Endothelial cell of umbilical vein (primary cell): ENCODE measurements around the gene PIP4K2C. TPM values are rescaled to one million over a fixed set of nuclear protein-coding genes. Genes with fewer than 3 reads are reported as not detected.

Experiments used
- BruUV-seq: library from RNA; stranded (reverse); fragments of 400-500 nt; replicated peaks from 2 replicates; lab custom pipeline; 2021; lab: Mats Ljungman, UMichigan
- CTCF ChIA-PET: fragments of 300-600, 350-600 bp; sonication (Branson Sonifier 250); formaldehyde crosslinking; loops from one replicate; lab custom pipeline; 2021; ENCODE audit warnings: antibody characterized with exemption, inconsistent platforms; lab: Charles Lee
- POLR2A ChIA-PET: fragments of 300-600, 350-600 bp; sonication (Branson Sonifier 250); formaldehyde crosslinking; loops from one replicate; lab custom pipeline; 2021; ENCODE audit warnings: antibody characterized with exemption, inconsistent platforms; lab: Charles Lee
- DNase-seq: peaks from one replicate; pipeline ENCODE4 v3.0.0-alpha.2; 2011; ENCODE audit warnings: low read depth, low spot score
- FAIRE-seq: peaks from 2 replicates; lab custom pipeline; 2011; peaks lifted over from hg19 to GRCh38; lab: Jason Lieb, UNC
- H2AFZ ChIP-seq: 2 replicates; pipeline ENCODE4 v1.6.0; 2012; ENCODE audit warnings: low read depth, low read length, control low read depth, inconsistent platforms
- H3K27ac ChIP-seq: 2 replicates; pipeline ENCODE4 v1.5.1; 2011; ENCODE audit warnings: low read depth, mild to moderate bottlenecking, control low read depth, low read length, moderate library complexity; ENCODE audit not compliant: insufficient read depth
- H3K27me3 ChIP-seq, 2 experiments: 2 replicates each; pipeline versions ENCODE4 v1.6.0 to v1.6.1; 2011; ENCODE audit warnings: low read length in 2 of 2, mixed read lengths in 1 of 2; ENCODE audit not compliant: control insufficient read depth in 2 of 2, insufficient read depth in 2 of 2
- H3K36me3 ChIP-seq, 2 experiments: 2 replicates in 1 of 2; 3 replicates in 1 of 2; pipeline ENCODE4 v1.5.1; 2011; ENCODE audit warnings: low read length in 2 of 2, mild to moderate bottlenecking in 1 of 2, moderate library complexity in 1 of 2; ENCODE audit not compliant: control insufficient read depth in 2 of 2, insufficient read depth in 2 of 2; ENCODE audit errors: extremely low read depth in 1 of 2
- H3K4me1 ChIP-seq: 3 replicates; pipeline ENCODE4 v1.5.1; 2011; ENCODE audit warnings: mild to moderate bottlenecking, low read length; ENCODE audit not compliant: control insufficient read depth, insufficient read depth; ENCODE audit errors: extremely low read depth
- H3K4me2 ChIP-seq: 2 replicates; pipeline ENCODE4 v1.6.1; 2011; ENCODE audit warnings: low read length, control low read depth, mixed read lengths; ENCODE audit not compliant: insufficient read depth
- H3K4me3 ChIP-seq, 3 experiments: fragments of 200-600 bp in 1 of 3; sonication (generic), shearing (Covaris generic) in 1 of 3; replicated peaks in 1 of 3; 2 replicates each; pipeline ENCODE4 v1.5.1; 2011 to 2016; ENCODE audit warnings: control low read depth in 3 of 3, low read length in 3 of 3, mild to moderate bottlenecking in 2 of 3, inconsistent platforms in 1 of 3, low read depth in 1 of 3, moderate library complexity in 1 of 3; ENCODE audit not compliant: insufficient read depth in 1 of 3
- H3K79me2 ChIP-seq: 2 replicates; pipeline ENCODE4 v1.6.0; 2012; ENCODE audit warnings: low read length, inconsistent platforms; ENCODE audit not compliant: control insufficient read depth, insufficient read depth
- H3K9ac ChIP-seq: replicated peaks from 2 replicates; pipeline ENCODE3; 2011; ENCODE audit warnings: low read length, control low read depth; ENCODE audit not compliant: insufficient read depth; ENCODE audit errors: extremely low read depth
- H3K9me1 ChIP-seq: replicated peaks from 3 replicates; pipeline ENCODE4 v1.6.0; 2011; ENCODE audit warnings: mild to moderate bottlenecking, low read length; ENCODE audit not compliant: control insufficient read depth, insufficient read depth; ENCODE audit errors: extremely low read depth
- H3K9me3 ChIP-seq: replicated peaks from 2 replicates; pipeline ENCODE4 v1.5.1; 2012; ENCODE audit warnings: low read length, inconsistent platforms; ENCODE audit not compliant: control insufficient read depth, insufficient read depth
- H4K20me1 ChIP-seq: replicated peaks from 2 replicates; pipeline ENCODE3; 2011; ENCODE audit warnings: mild to moderate bottlenecking, low read length; ENCODE audit not compliant: control insufficient read depth, insufficient read depth; ENCODE audit errors: extremely low read depth
- EZH2 ChIP-seq: IDR thresholded peaks from 2 replicates; pipeline ENCODE4 v1.6.1; 2012; ENCODE audit warnings: borderline replicate concordance, low read depth, mild to moderate bottlenecking, moderate library complexity, low read length, inconsistent platforms; ENCODE audit not compliant: severe bottlenecking
- FOS ChIP-seq: IDR thresholded peaks from 2 replicates; pipeline ENCODE4 v1.6.1; 2011; ENCODE audit warnings: mild to moderate bottlenecking, low read length, moderate library complexity, borderline replicate concordance; ENCODE audit not compliant: insufficient read depth
- GATA2 ChIP-seq: IDR thresholded peaks from 2 replicates; pipeline ENCODE4 v1.7.0; 2011; ENCODE audit warnings: low read depth, mild to moderate bottlenecking, moderate library complexity, mixed read lengths, low read length; ENCODE audit not compliant: insufficient read length, insufficient read depth
- JUN ChIP-seq: IDR thresholded peaks from 2 replicates; pipeline ENCODE4 v1.6.1; 2011; ENCODE audit warnings: borderline replicate concordance, low read depth; ENCODE audit not compliant: insufficient read length, insufficient read depth
- MYC ChIP-seq: IDR thresholded peaks from one replicate; pipeline ENCODE4 v1.6.1; 2011; ENCODE audit warnings: mild to moderate bottlenecking, low read depth, low read length
- POLR2A ChIP-seq: IDR thresholded peaks from 2 replicates; pipeline ENCODE4 v1.6.1; 2012; ENCODE audit warnings: low read depth, mild to moderate bottlenecking, control low read depth, low read length
- POLR2AphosphoS5 ChIP-seq: IDR thresholded peaks from 2 replicates; pipeline ENCODE4 v1.6.1; 2012; ENCODE audit warnings: low read depth, mild to moderate bottlenecking, control low read depth, low read length, moderate library complexity; ENCODE audit not compliant: insufficient read depth
- dilution Hi-C: fragments of 300-500 bp; cut with MboI; formaldehyde crosslinking; loops from one replicate; pipeline ENCODE4 v1.15.0; 2019; ENCODE audit warnings: low sequenced_read_pairs; ENCODE audit not compliant: extremely low pct_ligation_motif_present
- intact Hi-C: fragments of 100-400 bp; cut with micrococcal nuclease; formaldehyde crosslinking; loops from one replicate; pipeline ENCODE4 v1.10.0; 2022
- polyA plus RNA-seq, 4 experiments: library from polyadenylated mRNA; depleted of rRNA in 3 of 4; stranded (reverse) in 3 of 4; unstranded in 1 of 4; fragments of >200 nt; gene quantifications; 2 replicates each; pipeline versions ENCODE4 v1.2.1 to v1.2.3, GENCODE V29; 2011 to 2012; ENCODE audit warnings: missing spikeins in 1 of 4
- total RNA-seq: library from RNA; stranded (reverse); gene quantifications from 2 replicates; pipeline ENCODE4 v1.2.3, GENCODE V29; 2021
- TF ChIP-seq, protein P1 (sequence below), 2 donors: IDR thresholded peaks; 1 replicate in 1 of 2; 2 replicates in 1 of 2; pipeline ENCODE4 v1.5.1; 2011; ENCODE audit warnings: low read length in 2 of 2, mild to moderate bottlenecking in 2 of 2, moderate library complexity in 2 of 2, control low read depth in 1 of 2, inconsistent platforms in 1 of 2, low read depth in 1 of 2; ENCODE audit not compliant: insufficient read depth in 1 of 2; ENCODE audit errors: extremely low read depth in 1 of 2
- TF ChIP-seq, protein P2 (sequence below): IDR thresholded peaks from 2 replicates; pipeline ENCODE4 v1.6.1; 2011; ENCODE audit not compliant: insufficient read depth, insufficient read length

PIP4K2C gene
- total and polyA plus RNA-seq, 2 donors (not counting 3 experiments of a cell fraction or from before 2014, with no cell fraction given) = 10.5 to 11.5 TPM

DNA sequence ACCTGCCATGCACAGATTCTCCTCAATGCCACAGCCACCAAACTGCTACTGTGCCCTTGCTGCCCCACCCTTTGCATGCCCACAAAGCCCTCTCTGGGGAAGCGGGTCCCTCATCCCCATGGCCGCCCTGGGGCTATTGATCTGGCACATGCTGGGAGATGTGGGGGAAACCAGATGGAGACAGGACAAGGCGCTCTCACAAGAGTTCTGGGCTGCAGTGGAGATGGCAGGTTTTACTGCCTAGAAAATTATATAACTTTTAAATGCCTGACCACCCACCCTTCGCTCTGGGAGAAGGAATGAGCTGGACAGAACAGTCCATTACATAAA lies 10.6 kb upstream of the PIP4K2C start:
- H3K27ac ChIP-seq = no peak overlapping the region
- FAIRE-seq (no peak), DNase-seq (no peak)
- dilution Hi-C loops = no loop called here
- BruUV-seq = no TSS peak
- no peaks in the 10 kb centered on the region for H4K20me1 ChIP-seq
- H2AFZ ChIP-seq = no peak overlapping the region
- intact Hi-C loops = no loop called here
- H3K9me1 ChIP-seq = no peaks in the 10 kb centered on the region
- no peaks in the 10 kb centered on the region for H3K79me2 ChIP-seq
- peaks cover 15 to 18% of the 10 kb centered on the region in 2 experiments for H3K27me3 ChIP-seq
- POLR2A ChIA-PET = no interaction called here
- H3K4me2 ChIP-seq = no peak overlapping the region
- no peaks in the 10 kb centered on the region for H3K36me3 ChIP-seq
- H3K9ac ChIP-seq = no peak overlapping the region
- TF ChIP-seq GATA2 (no peak), FOS (no peak), EZH2 (no peak), POLR2AphosphoS5 (no peak)
- TF ChIP-seq, protein P1, sequence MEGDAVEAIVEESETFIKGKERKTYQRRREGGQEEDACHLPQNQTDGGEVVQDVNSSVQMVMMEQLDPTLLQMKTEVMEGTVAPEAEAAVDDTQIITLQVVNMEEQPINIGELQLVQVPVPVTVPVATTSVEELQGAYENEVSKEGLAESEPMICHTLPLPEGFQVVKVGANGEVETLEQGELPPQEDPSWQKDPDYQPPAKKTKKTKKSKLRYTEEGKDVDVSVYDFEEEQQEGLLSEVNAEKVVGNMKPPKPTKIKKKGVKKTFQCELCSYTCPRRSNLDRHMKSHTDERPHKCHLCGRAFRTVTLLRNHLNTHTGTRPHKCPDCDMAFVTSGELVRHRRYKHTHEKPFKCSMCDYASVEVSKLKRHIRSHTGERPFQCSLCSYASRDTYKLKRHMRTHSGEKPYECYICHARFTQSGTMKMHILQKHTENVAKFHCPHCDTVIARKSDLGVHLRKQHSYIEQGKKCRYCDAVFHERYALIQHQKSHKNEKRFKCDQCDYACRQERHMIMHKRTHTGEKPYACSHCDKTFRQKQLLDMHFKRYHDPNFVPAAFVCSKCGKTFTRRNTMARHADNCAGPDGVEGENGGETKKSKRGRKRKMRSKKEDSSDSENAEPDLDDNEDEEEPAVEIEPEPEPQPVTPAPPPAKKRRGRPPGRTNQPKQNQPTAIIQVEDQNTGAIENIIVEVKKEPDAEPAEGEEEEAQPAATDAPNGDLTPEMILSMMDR (IDR thresholded peaks at IDR 0.05; ENCODE audit: extremely low read depth in 1 of 2, insufficient read depth in 1 of 2, low read depth in 1 of 2, low read length in 2 of 2) = no peak
- H3K9me3 ChIP-seq = no peaks in the 10 kb centered on the region
- H3K4me1 ChIP-seq = no peaks in the 10 kb centered on the region
- CTCF ChIA-PET = interaction anchor here (1.1 to 6.0 kb wide), 7 partner anchors 8 to 90 kb away, joined by 3 to 126 read pairs (median 6); partner anchors contain the start of gene B4GALNT1
- H3K4me3 ChIP-seq = no peak overlapping the region

DNA sequence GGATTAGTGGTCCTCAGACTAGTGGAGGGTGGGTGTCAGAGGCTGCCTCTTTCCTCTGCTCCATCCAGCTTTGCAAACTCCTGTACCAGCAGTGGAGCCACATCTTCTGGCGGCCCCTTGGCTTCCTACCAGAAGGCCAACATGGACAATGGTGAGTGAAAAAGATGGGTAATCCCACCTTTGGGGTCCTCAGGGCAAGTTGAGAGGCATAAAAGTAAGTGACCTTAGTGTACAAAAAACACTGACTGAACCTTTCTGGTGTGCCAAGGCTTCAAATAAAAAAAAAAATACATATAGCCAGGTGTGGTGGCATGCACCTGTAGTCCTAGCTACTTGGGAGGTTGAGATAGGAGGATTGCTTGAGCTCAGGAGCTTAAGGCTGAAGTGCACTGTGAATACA lies 9.2 kb upstream of the PIP4K2C start:
- no peak overlapping the region for H3K9ac ChIP-seq
- FAIRE-seq (no peak), DNase-seq (no peak)
- H3K27me3 ChIP-seq = peaks cover 15 to 16% of the 10 kb centered on the region in 2 experiments
- H3K9me3 ChIP-seq = no peaks in the 10 kb centered on the region
- intact Hi-C loops = loop anchor here (2.0 kb wide), 1 partner anchor 111 kb away; no protein-coding TSS in a partner anchor
- H3K36me3 ChIP-seq = no peaks in the 10 kb centered on the region
- no peak overlapping the region for H2AFZ ChIP-seq
- dilution Hi-C loops = no loop called here
- H3K9me1 ChIP-seq = no peaks in the 10 kb centered on the region
- ChIA-PET POLR2A (no interaction called here), CTCF (interaction anchor here (0.8 to 6.0 kb wide), 12 partner anchors 10 to 175 kb away, joined by 3 to 126 read pairs (median 30); partner anchors contain the start of genes ARHGEF25, B4GALNT1, DCTN2 and OS9)
- no peak overlapping the region for H3K4me3 ChIP-seq
- no peaks in the 10 kb centered on the region for H3K4me1 ChIP-seq
- no peak overlapping the region for H3K27ac ChIP-seq
- no peaks in the 10 kb centered on the region for H4K20me1 ChIP-seq
- no peak for TF ChIP-seq MYC
- TF ChIP-seq FOS = no peak
- TF ChIP-seq, protein P2, sequence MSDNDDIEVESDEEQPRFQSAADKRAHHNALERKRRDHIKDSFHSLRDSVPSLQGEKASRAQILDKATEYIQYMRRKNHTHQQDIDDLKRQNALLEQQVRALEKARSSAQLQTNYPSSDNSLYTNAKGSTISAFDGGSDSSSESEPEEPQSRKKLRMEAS = no peak
- TF ChIP-seq EZH2 = no peak
- no peak for TF ChIP-seq GATA2
- TF ChIP-seq JUN = no peak
- TF ChIP-seq POLR2A = no peak
- no peak for TF ChIP-seq POLR2AphosphoS5
- TF ChIP-seq, protein P1 (IDR thresholded peaks at IDR 0.05; ENCODE audit: extremely low read depth in 1 of 2, insufficient read depth in 1 of 2, low read depth in 1 of 2, low read length in 2 of 2) = no peak
- H3K79me2 ChIP-seq = no peaks in the 10 kb centered on the region
- no peak overlapping the region for H3K4me2 ChIP-seq
- no TSS peak for BruUV-seq
